Measurements from ENCODE around the gene MYF6.

GRCh38 chr12:80711866-80712265 is 4.4 kb downstream of the MYF6 start:
- TF ChIP-seq POLR2A (IDR thresholded peaks at IDR 0.05) (no peak), CTCF (IDR thresholded peaks at IDR 0.05) (no peak), POLR2AphosphoS5 (IDR thresholded peaks at IDR 0.05) (no peak)

Data from breast epithelium (tissue), 3 donors.